ENCODE results near the gene KCNK5.

Gene KCNK5

GRCh38 chr6:39228992-39229767 lies at the start of gene KCNK5:
Gene KCNK5 (minus strand): TSS chr6:39229475. CDS start chr6:39229111, 364 bp downstream.
- peak; percentile 48 for DNase-seq (ENCODE audit: low read depth)

- DNase-seq (ENCODE audit: low read depth) = no peak
These were observed 47.2 kb upstream of the KCNK5 start for GRCh38 chr6:39276379-39276995.

GRCh38 chr6:39274903-39275302 lies 45.6 kb upstream of the KCNK5 start:
- DNase-seq (ENCODE audit: low read depth) = no peak

GRCh38 chr6:39274471-39274870 lies 45.2 kb upstream of the KCNK5 start:
- no peak for DNase-seq (ENCODE audit: low read depth)

- no peak for DNase-seq (ENCODE audit: low read depth)
These were observed 44.1 kb upstream of the KCNK5 start for GRCh38 chr6:39273406-39273821.

GRCh38 chr6:39269961-39270360 lies 40.7 kb upstream of the KCNK5 start:
- DNase-seq (ENCODE audit: low read depth) = no peak

GRCh38 chr6:39268721-39269120 lies 39.4 kb upstream of the KCNK5 start:
- no peak for DNase-seq (ENCODE audit: low read depth)

GRCh38 chr6:39268171-39268570 lies 38.9 kb upstream of the KCNK5 start:
- DNase-seq (ENCODE audit: low read depth) = no peak

GRCh38 chr6:39266782-39267355 lies 37.6 kb upstream of the KCNK5 start:
- DNase-seq (ENCODE audit: low read depth) = no peak

- DNase-seq (ENCODE audit: low read depth) = no peak
These were observed 37.1 kb upstream of the KCNK5 start for GRCh38 chr6:39266375-39266774.

GRCh38 chr6:39263303-39264037 lies 34.2 kb upstream of the KCNK5 start:
- DNase-seq (ENCODE audit: low read depth) = no peak

- no peak for DNase-seq (ENCODE audit: low read depth)
These were observed 32.5 kb upstream of the KCNK5 start for GRCh38 chr6:39261751-39262150.

- DNase-seq (ENCODE audit: low read depth) = no peak
These were observed 31.7 kb upstream of the KCNK5 start for GRCh38 chr6:39260953-39261352.

- no peak for DNase-seq (ENCODE audit: low read depth)
These were observed 31.2 kb upstream of the KCNK5 start for GRCh38 chr6:39260456-39260855.

- no peak for DNase-seq (ENCODE audit: low read depth)
These were observed 27.1 kb upstream of the KCNK5 start for GRCh38 chr6:39256294-39256940.

- no peak for DNase-seq (ENCODE audit: low read depth)
These were observed 25.8 kb upstream of the KCNK5 start for GRCh38 chr6:39254999-39255535.

GRCh38 chr6:39251406-39251805 lies 22.1 kb upstream of the KCNK5 start:
- DNase-seq (ENCODE audit: low read depth) = no peak

- DNase-seq (ENCODE audit: low read depth) = no peak
These were observed 21.2 kb upstream of the KCNK5 start for GRCh38 chr6:39250507-39250906.

- no peak for DNase-seq (ENCODE audit: low read depth)
These were observed 20.0 kb upstream of the KCNK5 start for GRCh38 chr6:39249278-39249677.

- no peak for DNase-seq (ENCODE audit: low read depth)
These were observed 18.5 kb upstream of the KCNK5 start for GRCh38 chr6:39247667-39248194.

GRCh38 chr6:39243809-39244208 lies 14.5 kb upstream of the KCNK5 start:
- DNase-seq (ENCODE audit: low read depth) = no peak

All from iris pigment epithelial cell (primary cell).